GM12878 (cell line): ENCODE data around the gene VPS33B. TPM values are rescaled to one million over a fixed set of nuclear protein-coding genes. Genes with fewer than 3 reads are reported as not detected.

Experiments
- ATAC-seq: fragments of 200-7000 bp; cut with Tn5 transposase; 3 replicates; pipeline ENCODE4 v1.9.1; 2020; ENCODE audit warnings: mild to moderate bottlenecking, moderate library complexity
- BruUV-seq: library from RNA; stranded (reverse); fragments of 400-500 nt; replicated peaks from 2 replicates; lab custom pipeline; 2021; lab: Mats Ljungman, UMichigan
- CTCF ChIA-PET: fragments of 300-600 bp; sonication (Branson Sonifier 250); formaldehyde crosslinking; extraction: SDS; loops from one replicate; lab custom pipeline; 2021; ENCODE audit warnings: inconsistent platforms; lab: Yijun Ruan, JAX
- POLR2A ChIA-PET: fragments of 350-600 bp; formaldehyde crosslinking; extraction: SDS; loops from one replicate; lab custom pipeline; 2021; ENCODE audit warnings: inconsistent platforms; lab: Charles Lee
- RAD21 ChIA-PET: fragments of 300-600 bp; sonication (Branson Sonifier 250); formaldehyde crosslinking; loops from one replicate; lab custom pipeline; 2023; ENCODE audit warnings: antibody characterized with exemption; ENCODE audit not compliant: unreplicated experiment; lab: Charles Lee
- SMC1A ChIA-PET: fragments of 300-600 bp; sonication (Branson Sonifier 250); formaldehyde crosslinking; loops from one replicate; lab custom pipeline; 2023; ENCODE audit not compliant: unreplicated experiment, uncharacterized antibody; lab: Charles Lee
- DNase-seq: peaks from one replicate; pipeline ENCODE4 v3.0.0-alpha.2; 2011; ENCODE audit warnings: low read depth, low spot score
- FAIRE-seq: peaks from 3 replicates; lab custom pipeline; 2011; peaks lifted over from hg19 to GRCh38; lab: Jason Lieb, UNC
- H2AFZ ChIP-seq: 2 replicates; pipeline ENCODE4 v1.6.0; 2011; ENCODE audit warnings: low read depth, low read length, control low read depth; ENCODE audit not compliant: control insufficient read depth
- H3K27ac ChIP-seq: 2 replicates; pipeline ENCODE4 v1.5.1; 2011; ENCODE audit warnings: control low read depth; ENCODE audit not compliant: control insufficient read depth, insufficient read depth
- H3K27me3 ChIP-seq, 2 experiments: replicated peaks in 1 of 2; 2 replicates each; pipeline versions ENCODE4 v1.6.0 to v1.6.1; 2011; ENCODE audit warnings: low read length in 1 of 2; ENCODE audit not compliant: control insufficient read depth in 2 of 2, insufficient read depth in 2 of 2
- H3K36me3 ChIP-seq, 2 experiments: 2 replicates each; pipeline ENCODE4 v1.5.1; 2011; ENCODE audit warnings: low read length in 1 of 2; ENCODE audit not compliant: control insufficient read depth in 2 of 2, insufficient read depth in 2 of 2
- H3K4me1 ChIP-seq: 2 replicates; pipeline ENCODE4 v1.6.1; 2011; ENCODE audit warnings: mild to moderate bottlenecking, low read length, moderate library complexity, mixed read lengths; ENCODE audit not compliant: control insufficient read depth, insufficient read depth
- H3K4me2 ChIP-seq: 2 replicates; pipeline ENCODE4 v1.6.0; 2011; ENCODE audit warnings: control low read depth; ENCODE audit not compliant: control insufficient read depth, insufficient read depth
- H3K4me3 ChIP-seq: fragments of 200-600 bp; sonication (generic); 2 replicates; pipeline ENCODE4 v1.5.1; 2016
- H3K79me2 ChIP-seq: 2 replicates; pipeline ENCODE4 v1.6.0; 2011; ENCODE audit warnings: low read length; ENCODE audit not compliant: control insufficient read depth, insufficient read depth
- H3K9ac ChIP-seq: 2 replicates; pipeline ENCODE4 v1.8.0; 2011; ENCODE audit warnings: low read length, control low read depth, mixed read lengths; ENCODE audit not compliant: control insufficient read depth, insufficient read depth
- H3K9me3 ChIP-seq: replicated peaks from 3 replicates; pipeline ENCODE4 v1.5.1; 2011; ENCODE audit warnings: mild to moderate bottlenecking, low read length; ENCODE audit not compliant: control insufficient read depth, insufficient read depth
- H4K20me1 ChIP-seq: 2 replicates; pipeline ENCODE4 v1.6.0; 2011; ENCODE audit not compliant: control insufficient read depth, insufficient read depth
- BCL11A ChIP-seq: IDR thresholded peaks from 2 replicates; pipeline ENCODE4 v1.6.1; 2011; ENCODE audit warnings: low read depth, low read length
- BMI1 ChIP-seq: fragments of 450-650 bp; IDR thresholded peaks from 2 replicates; pipeline ENCODE4 v1.6.1; 2016; ENCODE audit warnings: mild to moderate bottlenecking, moderate library complexity, borderline replicate concordance
- CHD2 ChIP-seq: IDR thresholded peaks from 2 replicates; pipeline ENCODE4 v1.6.1; 2011; ENCODE audit warnings: low read depth, low read length, improper control_type of control experiment, borderline replicate concordance
- E4F1 ChIP-seq: fragments of 450-650 bp; IDR thresholded peaks from 2 replicates; pipeline ENCODE4 v1.6.1; 2018; ENCODE audit warnings: borderline replicate concordance, mild to moderate bottlenecking; ENCODE audit not compliant: partially characterized antibody
- EZH2 ChIP-seq: IDR thresholded peaks from 2 replicates; pipeline ENCODE4 v1.6.1; 2012; ENCODE audit warnings: low read depth, mild to moderate bottlenecking, control low read depth, inconsistent platforms, low read length, borderline replicate concordance; ENCODE audit not compliant: control insufficient read depth
- IKZF1 ChIP-seq: fragments of 450-650 bp; conservative IDR thresholded peaks from 2 replicates; pipeline ENCODE4 v1.6.1; 2017; ENCODE audit warnings: antibody characterized with exemption, mild to moderate bottlenecking
- MAX ChIP-seq: IDR thresholded peaks from 2 replicates; pipeline ENCODE4 v1.6.1; 2012; ENCODE audit warnings: low read depth, low read length, improper control_type of control experiment
- MLLT1 ChIP-seq: fragments of 450-650 bp; IDR thresholded peaks from 2 replicates; pipeline ENCODE4 v1.6.1; 2016; ENCODE audit warnings: mild to moderate bottlenecking
- MYB ChIP-seq: fragments of 150-350 bp; IDR thresholded peaks from 2 replicates; pipeline ENCODE4 v1.6.1; 2014; ENCODE audit warnings: mild to moderate bottlenecking, low read depth, low read length, borderline replicate concordance
- NKRF ChIP-seq: fragments of 450-650 bp; conservative IDR thresholded peaks from 2 replicates; pipeline ENCODE4 v1.6.1; 2017; ENCODE audit warnings: mild to moderate bottlenecking, moderate library complexity
- RAD51 ChIP-seq: fragments of 450-650 bp; IDR thresholded peaks from 2 replicates; pipeline ENCODE4 v1.6.1; 2016; ENCODE audit warnings: moderate library complexity, mild to moderate bottlenecking, inconsistent platforms
- SIN3A ChIP-seq: IDR thresholded peaks from 2 replicates; pipeline ENCODE4 v1.6.1; 2012; ENCODE audit warnings: low read depth, low read length, improper control_type of control experiment
- SPI1 ChIP-seq: IDR thresholded peaks from 2 replicates; pipeline ENCODE4 v1.6.1; 2011; ENCODE audit warnings: low read depth, mild to moderate bottlenecking, low read length, moderate library complexity, borderline replicate concordance; ENCODE audit not compliant: insufficient read depth
- USF2 ChIP-seq: IDR thresholded peaks from 2 replicates; pipeline ENCODE4 v1.6.1; 2011; ENCODE audit warnings: low read depth, low read length, improper control_type of control experiment, borderline replicate concordance
- YY1 ChIP-seq: IDR thresholded peaks from 2 replicates; pipeline ENCODE4 v1.6.1; 2011; ENCODE audit warnings: low read depth, mild to moderate bottlenecking, low read length
- WGBS: methylation state at CpG from one replicate; pipeline ENCODE4 v1.1.6; 2016; ENCODE audit warnings: low lambda C conversion rate; ENCODE audit not compliant: insufficient replicate concordance, insufficient coverage; ENCODE audit errors: missing lambda C conversion rate; 5-methylcytosine and 5-hydroxymethylcytosine counted together
- in situ Hi-C: fragments of 300-500 bp; cut with MboI; formaldehyde crosslinking; loops from 9 replicates; pipeline ENCODE4 v1.14.3; 2018; ENCODE audit warnings: mixed read lengths
- intact Hi-C: fragments of 100-400 bp; cut with micrococcal nuclease; formaldehyde crosslinking; loops from one replicate; pipeline ENCODE4 v1.14.2; 2022; ENCODE audit not compliant: unreplicated experiment
- polyA plus RNA-seq, 11 experiments: library from polyadenylated mRNA; depleted of rRNA in 4 of 11; unstranded in 6 of 11; stranded (reverse) in 5 of 11; fragments of >200 nt; fragmentation: Nextera tagmentation in 4 of 11; fragmentation: Illumina TruSeq in 1 of 11; extraction: Ambion mirVana in 4 of 11; extraction: Trizol in 1 of 11; gene quantifications; 1 replicate in 1 of 11; 2 replicates in 10 of 11; pipeline versions ENCODE4 v1.2.1 to v1.2.3, GENCODE V29; 2011 to 2016; ENCODE audit warnings: inconsistent platforms in 2 of 11, missing spikeins in 2 of 11, low read depth in 1 of 11
- total RNA-seq, 4 experiments: library from RNA; depleted of rRNA in 3 of 4; stranded (reverse); fragments of >200 nt in 3 of 4; fragmentation: Illumina TruSeq in 1 of 4; extraction: Trizol in 1 of 4; gene quantifications; 2 replicates each; pipeline versions ENCODE4 v1.2.1 to v1.2.3, GENCODE V29; 2013 to 2021

The VPS33B gene
- total and polyA plus RNA-seq, 10 of the 15 experiments (the other 5 are each of a cell fraction or from before 2014, with no cell fraction given): 11.4 to 21.5 (median 15.2) TPM

- TF ChIP-seq E4F1: no peak
- no peak for TF ChIP-seq BCL11A
- 0 out of 2 replicates have a peak, but pooled peaks have one; percentile 9 for TF ChIP-seq IKZF1
- TF ChIP-seq BMI1: no peak
- TF ChIP-seq EZH2: no peak
- no peak for TF ChIP-seq SIN3A
Measured at GRCh38 chr15:90982135-90982534, 40.3 kb downstream of the VPS33B start (continued).

GRCh38 chr15:90981681-90982080 is 40.7 kb downstream of the VPS33B start:
- H3K4me3 ChIP-seq: no peak overlapping the region
- intact Hi-C loops: loop anchor here (10.0 kb wide), 1 partner anchor 293 kb away; no protein-coding TSS in a partner anchor
- no TSS peak for BruUV-seq
- H3K36me3 ChIP-seq: peaks cover 25 to 34% of the 10 kb centered on the region in 2 experiments
- H3K4me1 ChIP-seq: peaks cover 23% of the 10 kb centered on the region
- no peak overlapping the region for H3K9ac ChIP-seq
- POLR2A ChIA-PET: interaction anchor here (0.8 to 1.0 kb wide), 2 partner anchors 12 to 13 kb away, joined by 3 read pairs; no protein-coding TSS in a partner anchor
- FAIRE-seq: peak; percentile 92
- SMC1A ChIA-PET: interaction anchor here (0.7 to 3.0 kb wide), 8 partner anchors 8 to 290 kb away, joined by 3 to 14 read pairs (median 4); partner anchors contain the start of gene RCCD1
- H3K9me3 ChIP-seq: no peaks in the 10 kb centered on the region
- peak overlapping the region; percentile 79 for H3K27ac ChIP-seq
- ATAC-seq: peak; percentile 94
- peak overlapping the region; percentile 73 for H3K4me2 ChIP-seq
- CTCF ChIA-PET: interaction anchor here (1.0 to 2.3 kb wide), 13 partner anchors 8 to 290 kb away, joined by 3 to 16 read pairs (median 6); partner anchors contain the start of gene VPS33B
- in situ Hi-C loops: loop anchor here (25.0 kb wide), 1 partner anchor 2006 kb away; no protein-coding TSS in a partner anchor
- WGBS: 7% methylated on average over 6 of the region's 6 CpGs
- DNase-seq: peak; percentile 53
- peak overlapping the region; percentile 73 for H2AFZ ChIP-seq
- H4K20me1 ChIP-seq: no peaks in the 10 kb centered on the region
- H3K27me3 ChIP-seq: no peaks in the 10 kb centered on the region
- peaks cover 34% of the 10 kb centered on the region for H3K79me2 ChIP-seq
- RAD21 ChIA-PET: interaction anchor here (1.0 to 2.6 kb wide), 3 partner anchors 40 to 290 kb away, joined by 3 to 8 read pairs (median 6); partner anchors contain the start of gene VPS33B
- 0 out of 2 replicates have a peak, but pooled peaks have one; percentile 25 for TF ChIP-seq CHD2
- TF ChIP-seq MYB: no peak
- TF ChIP-seq YY1: peak; percentile 69
- TF ChIP-seq MLLT1: no peak
- TF ChIP-seq SPI1: peak; percentile 97
- TF ChIP-seq MAX: no peak
- no peak for TF ChIP-seq NKRF
- no peak for TF ChIP-seq RAD51
- no peak; the same call in 1 of the 2 replicates for TF ChIP-seq USF2
